Parathyroid adenoma (tissue), 2 donors: Measurements from ENCODE around the gene TCF4.

ENCODE experiments used
- H2AFZ ChIP-seq: fragments of 300-600 bp; sonication (generic); one replicate; pipeline ENCODE4 v1.7.0; 2017; ENCODE audit warnings: antibody characterized with exemption, mild to moderate bottlenecking
- H3K27ac ChIP-seq: fragments of 300-600 bp; sonication (generic); one replicate; pipeline ENCODE4 v1.7.0; 2017
- H3K27me3 ChIP-seq: fragments of 300-600 bp; sonication (generic); one replicate; pipeline ENCODE4 v1.7.0; 2017; ENCODE audit warnings: low read length; ENCODE audit not compliant: control insufficient read depth, insufficient read depth
- H3K36me3 ChIP-seq: fragments of 300-600 bp; sonication (generic); one replicate; pipeline ENCODE4 v1.7.0; 2017; ENCODE audit warnings: low read length; ENCODE audit not compliant: control insufficient read depth, insufficient read depth
- H3K4me1 ChIP-seq: fragments of 300-600 bp; sonication (generic); one replicate; pipeline ENCODE4 v1.7.0; 2017; ENCODE audit warnings: control low read depth
- H3K4me2 ChIP-seq: fragments of 300-600 bp; sonication (generic); one replicate; pipeline ENCODE4 v1.7.0; 2017; ENCODE audit warnings: low read length
- H3K4me3 ChIP-seq: fragments of 300-600 bp; sonication (generic); one replicate; pipeline ENCODE4 v1.7.0; 2017; ENCODE audit warnings: low read depth, low read length
- H3K79me2 ChIP-seq: fragments of 300-600 bp; sonication (generic); one replicate; pipeline ENCODE4 v1.7.0; 2017; ENCODE audit warnings: control low read depth
- H3K9ac ChIP-seq: fragments of 300-600 bp; sonication (generic); one replicate; pipeline ENCODE4 v1.7.0; 2017; ENCODE audit warnings: mild to moderate bottlenecking
- H3K9me3 ChIP-seq: fragments of 300-600 bp; sonication (generic); one replicate; pipeline ENCODE4 v1.7.0; 2017; ENCODE audit warnings: low read length; ENCODE audit not compliant: control insufficient read depth
- CTCF ChIP-seq: fragments of 300-600 bp; sonication (generic); IDR thresholded peaks from one replicate; pipeline ENCODE4 v1.7.0; 2017; ENCODE audit warnings: antibody characterized with exemption, mild to moderate bottlenecking
- donor health status: primary hyperparathyroidism.

Gene TCF4

GRCh38 chr18:55189972-55190371, 398.0 kb downstream of the TCF4 start:
- no peaks in the 10 kb centered on the region for H3K36me3 ChIP-seq

GRCh38 chr18:55186588-55186987, 401.4 kb downstream of the TCF4 start:
- Histone ChIP-seq H3K27ac (no peak overlapping the region), H2AFZ (no peak overlapping the region), H3K4me3 (no peak overlapping the region), H3K9ac (no peak overlapping the region), H3K27me3 (no peaks in the 10 kb centered on the region), H3K4me1 (no peaks in the 10 kb centered on the region), H3K4me2 (no peak overlapping the region), H3K79me2 (no peaks in the 10 kb centered on the region), H3K9me3 (no peaks in the 10 kb centered on the region), H3K36me3 (no peaks in the 10 kb centered on the region)
- TF ChIP-seq CTCF: no peak

More at GRCh38 chr18:55189972-55190371, 398.0 kb downstream of the TCF4 start:
- H3K27ac ChIP-seq: no peak overlapping the region
- no peaks in the 10 kb centered on the region for H3K4me1 ChIP-seq
- H3K79me2 ChIP-seq: no peaks in the 10 kb centered on the region
- H3K27me3 ChIP-seq: no peaks in the 10 kb centered on the region
- no peak overlapping the region for H3K4me3 ChIP-seq
- H3K9ac ChIP-seq: no peak overlapping the region
- no peak overlapping the region for H3K4me2 ChIP-seq
- no peak overlapping the region for H2AFZ ChIP-seq
- no peaks in the 10 kb centered on the region for H3K9me3 ChIP-seq
- TF ChIP-seq CTCF: no peak

GRCh38 chr18:55185391-55185790, 402.6 kb downstream of the TCF4 start:
- Histone ChIP-seq H2AFZ (no peak overlapping the region), H3K4me2 (no peak overlapping the region), H3K9me3 (no peaks in the 10 kb centered on the region), H3K27me3 (no peaks in the 10 kb centered on the region), H3K4me3 (no peak overlapping the region), H3K4me1 (no peaks in the 10 kb centered on the region), H3K79me2 (no peaks in the 10 kb centered on the region), H3K36me3 (no peaks in the 10 kb centered on the region), H3K9ac (no peak overlapping the region), H3K27ac (no peak overlapping the region)
- no peak for TF ChIP-seq CTCF

GRCh38 chr18:55179835-55180234, 408.2 kb downstream of the TCF4 start:
- H3K9ac ChIP-seq: no peak overlapping the region
- H3K4me1 ChIP-seq: no peaks in the 10 kb centered on the region
- no peaks in the 10 kb centered on the region for H3K79me2 ChIP-seq
- no peak overlapping the region for H3K27ac ChIP-seq
- TF ChIP-seq CTCF: no peak
- no peaks in the 10 kb centered on the region for H3K27me3 ChIP-seq
- no peak overlapping the region for H3K4me2 ChIP-seq
- H3K4me3 ChIP-seq: no peak overlapping the region
- no peaks in the 10 kb centered on the region for H3K36me3 ChIP-seq
- no peaks in the 10 kb centered on the region for H3K9me3 ChIP-seq
- H2AFZ ChIP-seq: no peak overlapping the region

- no peak overlapping the region for H3K4me3 ChIP-seq
- no peaks in the 10 kb centered on the region for H3K4me1 ChIP-seq
- H3K27me3 ChIP-seq: no peaks in the 10 kb centered on the region
- no peak overlapping the region for H3K27ac ChIP-seq
- no peak for TF ChIP-seq CTCF
- no peaks in the 10 kb centered on the region for H3K9me3 ChIP-seq
- H2AFZ ChIP-seq: no peak overlapping the region
- no peak overlapping the region for H3K4me2 ChIP-seq
- no peak overlapping the region for H3K9ac ChIP-seq
- H3K79me2 ChIP-seq: no peaks in the 10 kb centered on the region
- no peaks in the 10 kb centered on the region for H3K36me3 ChIP-seq
These were observed 408.6 kb downstream of the TCF4 start for GRCh38 chr18:55179425-55179824.
